ENCODE data around the gene PRR3. TPM values are rescaled to one million over a fixed set of nuclear protein-coding genes. Genes with fewer than 3 reads are reported as not detected.

Gene PRR3, protein sequence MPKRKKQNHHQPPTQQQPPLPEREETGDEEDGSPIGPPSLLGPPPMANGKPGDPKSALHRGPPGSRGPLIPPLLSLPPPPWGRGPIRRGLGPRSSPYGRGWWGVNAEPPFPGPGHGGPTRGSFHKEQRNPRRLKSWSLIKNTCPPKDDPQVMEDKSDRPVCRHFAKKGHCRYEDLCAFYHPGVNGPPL
- total RNA-seq: 4.4 and 5.9 TPM in 2 replicates

DNA sequence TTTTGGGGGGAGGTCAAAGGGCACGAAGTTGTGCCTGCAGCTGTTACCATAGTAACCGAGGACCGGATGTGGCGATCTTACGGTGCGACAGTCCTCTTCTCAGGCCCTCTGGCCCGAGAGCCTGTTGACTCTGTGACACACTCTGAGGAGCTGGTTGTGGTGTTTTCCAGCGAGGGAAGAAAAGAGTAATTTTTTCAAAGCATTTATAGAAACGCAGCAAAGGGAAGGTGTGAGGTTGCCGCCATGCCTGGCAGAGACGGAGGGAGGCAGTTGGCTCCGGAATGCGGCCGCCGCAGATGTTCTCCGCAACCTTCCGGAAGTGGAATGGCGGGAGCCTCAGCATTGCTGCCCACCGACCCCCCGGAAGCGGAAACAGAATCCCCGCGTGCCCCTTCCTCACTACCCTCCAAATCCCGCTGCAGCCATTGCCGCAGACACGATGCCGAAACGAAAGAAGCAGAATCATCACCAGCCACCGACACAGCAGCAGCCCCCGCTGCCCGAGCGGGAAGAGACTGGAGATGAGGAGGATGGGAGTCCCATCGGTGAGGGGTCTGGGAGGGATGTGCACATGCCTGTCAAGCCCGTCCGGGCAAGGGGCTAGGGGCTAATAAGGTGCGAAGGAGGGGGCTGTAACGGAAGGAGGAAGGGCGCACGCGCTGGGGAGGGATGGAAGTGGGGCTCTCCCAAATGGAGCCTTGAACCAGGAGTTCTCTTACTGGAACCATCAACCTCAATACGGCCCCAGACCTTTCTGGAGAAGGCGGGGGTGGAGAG lies at the start of gene PRR3:
PRR3 (plus strand) TSS at position 390 of the 777 bp plus-strand sequence; CDS start at position 440, 50 bp downstream.

DNA sequence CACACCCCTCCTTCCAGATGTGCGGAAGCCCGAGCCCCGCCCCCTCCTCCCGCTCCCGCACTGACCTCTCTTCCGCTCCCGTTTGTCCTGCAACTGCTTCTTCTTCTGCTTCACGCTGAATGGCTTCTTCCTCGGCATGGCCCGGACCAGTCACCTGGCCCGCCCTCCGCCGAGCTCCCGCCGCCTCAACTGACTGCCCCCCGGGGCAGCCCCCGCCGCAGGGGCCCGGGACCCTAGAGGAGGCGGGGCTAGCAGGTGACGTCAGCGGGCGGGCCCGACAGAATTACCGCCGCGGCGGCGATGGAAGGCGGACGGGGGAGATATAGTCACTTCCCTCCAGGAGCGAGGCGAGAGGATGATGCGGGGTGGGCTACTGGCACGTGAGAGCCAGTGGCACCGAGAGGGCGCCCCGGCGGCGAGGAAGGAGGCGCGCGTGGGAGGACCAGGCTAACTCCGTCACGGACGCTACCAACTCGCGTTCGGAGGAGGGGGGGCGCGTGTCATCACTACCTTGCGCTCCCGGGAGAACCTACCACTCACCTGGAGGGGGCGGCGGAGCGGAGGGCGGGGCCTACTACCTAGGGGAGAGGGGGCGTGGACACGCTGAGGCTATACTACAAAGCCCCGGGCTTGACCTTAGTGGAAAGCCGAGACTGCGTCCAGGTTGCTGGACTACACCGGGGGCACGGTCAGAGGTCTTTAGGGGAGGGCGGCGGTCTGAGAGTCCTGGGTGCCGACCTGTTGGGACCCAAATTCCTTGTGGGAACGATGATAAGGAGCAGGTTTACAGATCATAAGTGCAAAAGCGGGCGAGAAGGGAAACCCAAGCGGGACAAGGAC lies 809 bp upstream of the PRR3 start, which contains the start of gene GNL1:
GNL1 (minus strand) TSS at position 424 of the 840 bp plus-strand sequence; CDS start at position 138, 286 bp downstream.

DNA sequence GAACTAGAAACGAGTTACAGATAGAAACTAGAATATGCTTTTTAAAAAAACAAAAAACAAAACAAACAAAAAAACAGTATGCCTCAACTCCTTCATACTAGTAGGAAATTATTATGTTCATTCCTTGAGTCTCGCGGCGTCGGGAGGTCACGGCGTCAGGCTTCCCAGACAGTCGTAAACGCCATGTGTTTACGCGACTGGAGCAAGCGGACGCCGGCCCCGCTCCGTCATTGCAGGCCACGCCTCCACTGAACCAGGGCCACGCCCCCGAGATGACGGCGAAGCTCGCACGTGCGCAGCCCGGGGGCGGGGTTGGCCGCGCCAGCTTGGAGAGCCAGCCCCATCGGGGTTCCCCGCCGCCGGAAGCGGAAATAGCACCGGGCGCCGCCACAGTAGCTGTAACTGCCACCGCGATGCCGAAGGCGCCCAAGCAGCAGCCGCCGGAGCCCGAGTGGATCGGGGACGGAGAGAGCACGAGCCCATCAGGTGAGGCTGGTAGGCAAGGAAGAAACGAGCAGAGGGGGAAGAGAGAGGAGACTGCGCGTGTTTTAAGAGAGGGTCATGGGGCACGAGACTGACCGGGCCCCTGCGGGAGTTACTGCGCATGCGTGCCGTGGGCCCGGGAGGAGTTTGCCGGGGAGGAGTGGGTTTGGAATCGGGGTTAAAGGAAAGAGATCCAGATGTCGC lies 14.1 kb downstream of the PRR3 start, which contains the start of gene ABCF1:
ABCF1 (plus strand) TSS at position 368 of the 687 bp plus-strand sequence; CDS start at position 414, 46 bp downstream.

Other genes with a start within 250 kb of the PRR3 start
- gene TRIM39, start 230.4 kb upstream of the PRR3 start, total RNA-seq: 9.0 and 9.6 TPM in 2 replicates
- 24.8 and 32.4 TPM in 2 replicates for gene RPP21, start 212.1 kb upstream of the PRR3 start, total RNA-seq
- 102 and 274 TPM in 2 replicates for gene HLA-E, start 67.8 kb upstream of the PRR3 start, total RNA-seq
- 50.7 and 52.1 TPM in 2 replicates for gene GNL1, start 806 bp upstream of the PRR3 start, total RNA-seq
- gene ABCF1, start 14.1 kb downstream of the PRR3 start, total RNA-seq: 46.2 and 89.9 TPM in 2 replicates
- 7.0 and 19.6 TPM in 2 replicates for gene PPP1R10, start 59.9 kb downstream of the PRR3 start, total RNA-seq
- 30.4 and 53.7 TPM in 2 replicates for gene MRPS18B, start 60.5 kb downstream of the PRR3 start, total RNA-seq
- 2.0 and 3.6 TPM in 2 replicates for gene ATAT1, start 69.6 kb downstream of the PRR3 start, total RNA-seq
- gene C6orf136, start 89.8 kb downstream of the PRR3 start, total RNA-seq: 8.8 and 22.8 TPM in 2 replicates
- gene DHX16, start 115.7 kb downstream of the PRR3 start, total RNA-seq: 31.9 and 52.0 TPM in 2 replicates
- gene PPP1R18, start 129.3 kb downstream of the PRR3 start, total RNA-seq: 46.8 and 48.5 TPM in 2 replicates
- 1.7 and 2.9 TPM in 2 replicates for gene NRM, start 133.7 kb downstream of the PRR3 start, total RNA-seq
- 4.8 and 10.9 TPM in 2 replicates for gene MDC1, start 160.0 kb downstream of the PRR3 start, total RNA-seq
- 338 and 856 TPM in 2 replicates for gene TUBB, start 163.1 kb downstream of the PRR3 start, total RNA-seq
- gene FLOT1, start 185.4 kb downstream of the PRR3 start, total RNA-seq: 71.3 and 146 TPM in 2 replicates
- 105 and 239 TPM in 2 replicates for gene IER3, start 187.3 kb downstream of the PRR3 start, total RNA-seq

Data from regular cardiac myocyte (primary cell).